Lower leg skin (tissue), 3 donors: ENCODE data around the gene ZNF782.

Experiments
- CTCF ChIP-seq, 3 donors: fragments of 450-650 bp; IDR thresholded peaks; one replicate each; pipeline ENCODE4 v1.5.1; 2016; ENCODE audit warnings: antibody characterized with exemption in 3 of 3, mild to moderate bottlenecking in 3 of 3, moderate library complexity in 2 of 3
- POLR2A ChIP-seq, 2 donors: fragments of 450-650 bp; IDR thresholded peaks; one replicate each; pipeline ENCODE4 v1.6.1; 2016 to 2017; ENCODE audit warnings: antibody characterized with exemption in 2 of 2, mild to moderate bottlenecking in 1 of 2, moderate library complexity in 1 of 2

DNA sequence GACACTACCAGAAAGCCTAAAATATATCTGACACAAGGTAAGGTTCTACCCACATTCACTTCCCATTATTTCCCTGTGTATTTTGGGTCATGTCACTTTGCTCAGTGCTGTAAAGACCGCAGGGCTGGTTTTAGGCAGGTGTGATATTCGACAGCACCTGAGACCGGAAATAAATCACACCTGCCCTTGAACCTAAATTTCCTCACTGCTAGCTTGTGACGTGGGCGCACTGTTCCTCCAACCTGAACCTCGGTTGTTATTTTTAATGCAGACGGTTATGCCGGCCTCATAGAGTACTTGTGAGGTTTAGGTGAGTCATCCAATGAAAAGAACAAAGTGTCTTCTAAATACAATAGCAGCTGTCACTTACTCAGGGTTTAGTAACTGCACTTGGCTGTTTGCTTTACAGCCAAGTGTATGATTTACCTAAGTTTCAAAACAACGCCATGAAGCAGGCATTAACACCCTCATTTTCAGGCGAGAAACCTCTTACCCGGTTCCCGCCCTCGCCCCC is 20.7 kb upstream of the ZNF782 start:
- no peak for TF ChIP-seq CTCF (IDR thresholded peaks at IDR 0.05)
- TF ChIP-seq POLR2A (IDR thresholded peaks at IDR 0.05): no peak
